Common myeloid progenitor, CD34-positive (primary cell): ENCODE data around the gene CCR4.
"Not testable (repeated sequence)": the region's sequence is repeated elsewhere in the genome, so short reads cannot be mapped to it uniquely, and the experiment has no call there.

Experiments used
- CTCF ChIA-PET: fragments of 350-600 bp; sonication (Branson Sonifier 250); formaldehyde crosslinking; loops from one replicate; lab custom pipeline; 2021; ENCODE audit warnings: antibody characterized with exemption; lab: Charles Lee
- POLR2A ChIA-PET: fragments of 350-600 bp; sonication (Branson Sonifier 250); formaldehyde crosslinking; loops from one replicate; lab custom pipeline; 2021; ENCODE audit warnings: antibody characterized with exemption; lab: Charles Lee
- DNase-seq, 3 donors: peaks; one replicate each; pipeline versions ENCODE4 v3.0.0 to v3.0.0-alpha.2; 2013
- H3K27ac ChIP-seq, 2 experiments: 1 replicate in 1 of 2; 2 replicates in 1 of 2; pipeline ENCODE4 v1.7.0; 2013; ENCODE audit warnings: inconsistent platforms in 2 of 2, low read length in 2 of 2, mild to moderate bottlenecking in 2 of 2, low read depth in 1 of 2, moderate library complexity in 1 of 2; ENCODE audit not compliant: severe bottlenecking in 2 of 2, insufficient read depth in 1 of 2, poor library complexity in 1 of 2
- H3K27me3 ChIP-seq, 5 experiments: replicated peaks in 2 of 5; 1 replicate in 3 of 5; 2 replicates in 2 of 5; pipeline versions ENCODE4 v1.6.1 to v1.7.0; 2013; ENCODE audit warnings: low read length in 4 of 5, mild to moderate bottlenecking in 2 of 5, moderate library complexity in 2 of 5, inconsistent platforms in 1 of 5; ENCODE audit not compliant: insufficient read depth in 5 of 5, control insufficient read depth in 4 of 5
- H3K36me3 ChIP-seq, 4 experiments: 1 replicate in 2 of 4; 2 replicates in 2 of 4; pipeline versions ENCODE4 v1.6.1 to v1.7.0; 2013; ENCODE audit warnings: low read length in 3 of 4, control low read depth in 1 of 4, mild to moderate bottlenecking in 1 of 4; ENCODE audit not compliant: control insufficient read depth in 4 of 4, insufficient read depth in 4 of 4
- H3K4me1 ChIP-seq, 4 experiments: 1 replicate in 3 of 4; 2 replicates in 1 of 4; pipeline versions ENCODE4 v1.6.1 to v1.7.1; 2013; ENCODE audit warnings: low read length in 3 of 4, mild to moderate bottlenecking in 3 of 4, control low read depth in 1 of 4, inconsistent platforms in 1 of 4, moderate library complexity in 1 of 4; ENCODE audit not compliant: control insufficient read depth in 4 of 4, insufficient read depth in 4 of 4; ENCODE audit errors: control extremely low read depth in 1 of 4
- H3K4me3 ChIP-seq, 7 experiments: 1 replicate in 4 of 7; 2 replicates in 3 of 7; pipeline versions ENCODE4 v1.5.1 to v1.7.0; 2013; ENCODE audit warnings: mild to moderate bottlenecking in 7 of 7, low read length in 6 of 7, moderate library complexity in 6 of 7, inconsistent platforms in 2 of 7, low read depth in 2 of 7, control low read depth in 1 of 7; ENCODE audit not compliant: insufficient read depth in 4 of 7, control insufficient read depth in 1 of 7; ENCODE audit errors: extremely low read depth in 1 of 7
- H3K9me3 ChIP-seq, 5 experiments: 1 replicate in 4 of 5; 2 replicates in 1 of 5; pipeline versions ENCODE4 v1.6.1 to v1.7.1; 2013; ENCODE audit warnings: low read length in 4 of 5, mild to moderate bottlenecking in 2 of 5, inconsistent platforms in 1 of 5, low read depth in 1 of 5, moderate library complexity in 1 of 5; ENCODE audit not compliant: control insufficient read depth in 4 of 5, insufficient read depth in 2 of 5; ENCODE audit errors: control extremely low read depth in 1 of 5
- WGBS: methylation state at CpG from one replicate; pipeline ENCODE4 v1.1.5; 2013; ENCODE audit not compliant: insufficient coverage; 5-methylcytosine and 5-hydroxymethylcytosine counted together

The CCR4 gene

DNA sequence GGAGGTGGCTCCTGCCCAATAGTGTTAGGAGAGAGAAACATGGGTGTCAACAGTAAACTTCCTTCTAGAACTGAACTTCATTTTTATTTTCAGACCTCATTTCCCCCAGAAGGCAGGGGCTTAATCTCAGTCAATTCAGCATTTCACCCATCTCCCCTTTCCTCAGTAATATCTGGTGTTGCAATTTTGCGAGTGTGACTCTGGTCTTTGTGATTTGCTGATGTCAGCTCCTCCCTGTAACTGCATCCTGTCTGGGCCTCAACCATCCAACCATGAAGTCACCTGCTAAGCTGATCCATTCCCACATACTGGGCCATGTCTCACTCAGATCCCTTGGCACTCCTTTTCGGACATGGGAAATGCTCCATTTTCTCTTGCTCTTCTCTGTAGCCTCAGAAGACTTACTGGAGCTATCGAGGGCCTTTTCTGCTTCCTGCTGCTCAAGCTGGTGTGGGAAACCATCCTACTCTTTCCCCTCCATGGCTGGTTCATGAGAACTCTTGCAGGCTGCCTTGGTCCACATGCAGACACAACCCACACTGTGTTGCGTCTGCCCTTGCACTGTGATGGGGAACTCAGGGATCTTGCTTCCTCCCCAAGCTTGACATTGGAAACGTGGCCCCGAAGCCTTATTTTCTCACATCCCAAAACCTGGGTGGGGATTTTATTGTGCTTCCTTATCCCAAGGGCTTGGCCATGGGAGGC is 24.6 kb downstream of the CCR4 start:
- WGBS, result 97% methylated on average over 3 of the region's 6 CpGs
- Histone ChIP-seq H3K9me3 (no peaks in the 10 kb centered on the region), H3K27ac (no peak overlapping the region), H3K4me3 (no peak overlapping the region), H3K36me3 (no peaks in the 10 kb centered on the region), H3K4me1 (peaks cover 0 to 5% (median 2%) of the 10 kb centered on the region in 4 experiments), H3K27me3 (peaks cover 0 to 6% (median 0%) of the 10 kb centered on the region in 5 experiments)
- CTCF ChIA-PET, result no interaction called here
- no peak for DNase-seq
- POLR2A ChIA-PET, result no interaction called here

DNA sequence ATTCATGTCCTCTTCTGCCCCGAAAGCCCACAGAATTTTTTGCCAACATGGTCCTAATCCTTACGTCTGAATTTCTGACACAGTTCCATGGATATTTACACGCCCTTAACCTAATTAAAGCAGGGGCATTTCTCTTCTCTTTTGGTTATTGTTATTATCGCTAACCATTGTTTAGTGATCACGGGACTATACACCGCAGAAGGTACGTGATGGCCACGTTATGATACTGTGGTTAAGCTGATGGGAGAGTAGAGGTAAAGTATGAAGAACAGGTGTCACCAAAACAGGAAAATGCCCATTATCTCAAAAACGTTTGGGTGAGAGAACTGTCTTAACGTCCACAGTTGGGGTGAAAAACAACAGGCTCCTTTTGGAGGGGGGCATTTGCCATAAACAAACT is 26.4 kb downstream of the CCR4 start:
- ChIA-PET CTCF (interaction anchor here (1.4 kb wide), 1 partner anchor 53 kb away, joined by 3 read pairs; no protein-coding TSS in a partner anchor), POLR2A (no interaction called here)
- DNase-seq, result no peak
- Histone ChIP-seq H3K4me1 (peaks cover 0 to 5% (median under 1%) of the 10 kb centered on the region in 4 experiments), H3K36me3 (no peaks in the 10 kb centered on the region), H3K27ac (no peak overlapping the region), H3K9me3 (no peaks in the 10 kb centered on the region), H3K27me3 (peaks cover 0 to 2% (median 0%) of the 10 kb centered on the region in 5 experiments), H3K4me3 (no peak overlapping the region)
- WGBS, result 80% methylated on average over 9 of the region's 10 CpGs

GRCh38 chr3:32978331-32978730 is 26.9 kb downstream of the CCR4 start:
- Histone ChIP-seq H3K4me1 (peaks cover 0 to 5% (median under 1%) of the 10 kb centered on the region in 4 experiments), H3K27ac (no peak overlapping the region), H3K4me3 (no peak overlapping the region), H3K36me3 (no peaks in the 10 kb centered on the region), H3K9me3 (no peaks in the 10 kb centered on the region), H3K27me3 (peaks cover 0 to 2% (median 0%) of the 10 kb centered on the region in 5 experiments)
- no peak for DNase-seq
- ChIA-PET POLR2A (no interaction called here), CTCF (interaction anchor here (1.4 kb wide), 1 partner anchor 53 kb away, joined by 3 read pairs; no protein-coding TSS in a partner anchor)
- 85% methylated on average over 2 of the region's 5 CpGs for WGBS

GRCh38 chr3:32983124-32983523 is 31.7 kb downstream of the CCR4 start:
- Histone ChIP-seq H3K9me3 (no peaks in the 10 kb centered on the region), H3K27me3 (no peaks in the 10 kb centered on the region), H3K4me3 (no peak overlapping the region), H3K4me1 (no peaks in the 10 kb centered on the region), H3K27ac (no peak overlapping the region), H3K36me3 (no peaks in the 10 kb centered on the region)
- DNase-seq, result no peak
- POLR2A ChIA-PET, result no interaction called here
- CTCF ChIA-PET, result no interaction called here

DNA sequence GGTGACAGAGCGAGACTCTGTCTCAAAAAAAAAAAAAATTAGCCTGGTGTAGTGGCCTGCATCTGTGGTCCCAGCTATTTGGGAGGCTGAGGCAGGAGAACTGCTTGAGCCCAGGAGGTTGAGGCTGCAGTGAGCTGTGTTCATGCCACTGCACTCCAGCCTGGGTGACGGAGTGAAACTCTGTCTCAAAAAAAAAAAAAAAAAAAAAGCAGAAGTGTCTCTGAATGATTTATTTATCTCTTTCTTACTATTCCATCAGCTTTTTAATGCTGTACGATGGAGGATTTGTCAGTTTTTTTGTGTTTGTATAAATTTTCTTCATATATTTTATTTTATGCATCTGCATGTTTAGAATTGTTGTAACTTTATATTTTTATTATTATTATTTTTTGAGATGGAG is 33.5 kb downstream of the CCR4 start:
- H3K4me3 ChIP-seq, H3K36me3 ChIP-seq, H3K9me3 ChIP-seq, H3K27me3 ChIP-seq, H3K4me1 ChIP-seq, H3K27ac ChIP-seq, POLR2A ChIA-PET: not testable (repeated sequence)
- CTCF ChIA-PET, result interaction anchor here (1.1 to 2.1 kb wide), 3 partner anchors 11 to 114 kb away, joined by 3 to 7 read pairs (median 4); no protein-coding TSS in a partner anchor
- WGBS, result 92% methylated on average over 1 of the region's 3 CpGs
- peak in 2 of 3 donors; percentile 35 to 46 for DNase-seq

DNA sequence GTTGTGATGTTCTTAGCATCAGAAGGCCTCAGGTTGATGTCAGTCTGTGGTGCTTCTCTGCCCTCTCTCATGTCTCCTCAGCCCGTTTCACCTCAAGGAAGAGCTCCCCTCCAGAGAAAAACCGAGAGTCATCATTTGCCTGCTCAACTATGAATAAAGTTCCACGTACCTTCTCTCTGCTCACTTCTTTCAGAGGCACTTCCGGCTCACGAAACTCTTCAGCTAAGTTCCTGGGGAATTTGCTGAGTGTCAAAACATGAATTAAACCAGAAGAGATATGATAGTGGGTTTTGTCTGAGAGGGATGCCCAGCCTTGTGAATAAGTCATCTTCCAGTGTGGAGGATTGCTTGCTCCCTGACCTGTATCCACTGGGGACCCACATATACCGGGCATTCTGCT is 37.7 kb downstream of the CCR4 start:
- POLR2A ChIA-PET, result no interaction called here
- Histone ChIP-seq H3K4me1 (peaks cover 0 to 3% (median 0%) of the 10 kb centered on the region in 4 experiments), H3K27me3 (no peaks in the 10 kb centered on the region), H3K27ac (no peak overlapping the region), H3K36me3 (no peaks in the 10 kb centered on the region), H3K9me3 (no peaks in the 10 kb centered on the region), H3K4me3 (no peak overlapping the region)
- CTCF ChIA-PET, result no interaction called here
- no peak for DNase-seq
- 95% methylated on average over 4 of the region's 6 CpGs for WGBS

DNA sequence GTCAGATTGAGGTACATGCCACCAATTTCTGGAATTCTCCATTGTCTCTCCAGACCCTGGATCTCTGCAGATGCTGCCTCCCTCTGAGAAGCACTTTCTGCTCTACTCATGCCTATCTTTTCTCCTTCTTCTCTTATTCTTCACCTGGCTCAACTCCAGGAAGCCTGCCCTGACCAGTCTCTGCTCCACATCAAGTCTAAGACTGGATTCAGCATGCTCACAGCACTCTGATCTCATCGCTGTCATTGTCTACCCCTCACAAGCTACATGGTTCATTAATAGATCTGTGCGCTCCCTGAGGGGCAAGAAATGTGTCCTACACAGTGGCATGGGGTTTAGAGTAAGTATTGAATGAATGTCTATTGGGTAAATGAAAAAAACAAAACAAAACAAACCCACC is 38.7 kb downstream of the CCR4 start:
- POLR2A ChIA-PET, result no interaction called here
- WGBS, result no CpG with 5 or more reads among the region's 2 CpGs
- DNase-seq, result no peak
- no peak overlapping the region for H3K27ac ChIP-seq
- H3K27me3 ChIP-seq, result no peaks in the 10 kb centered on the region
- no peaks in the 10 kb centered on the region for H3K36me3 ChIP-seq
- CTCF ChIA-PET, result no interaction called here
- peaks cover 0 to 3% (median 0%) of the 10 kb centered on the region in 4 experiments for H3K4me1 ChIP-seq
- no peaks in the 10 kb centered on the region for H3K9me3 ChIP-seq
- H3K4me3 ChIP-seq, result no peak overlapping the region
